Stimulated activated CD8-positive, alpha-beta memory T cell treated with anti-CD3 and anti-CD28 coated beads, Interleukin-4, amount 100 ng/mL, for 24 hours (primary cell): ENCODE measurements around the gene MRC2.

Experiments
- DNase-seq: peaks from one replicate; pipeline ENCODE4 v3.0.0-alpha.2; 2020; ENCODE audit warnings: low read depth

The MRC2 gene

GRCh38 chr17:62663304-62663703, 35.8 kb downstream of the MRC2 start:
- no peak for DNase-seq

GRCh38 chr17:62664336-62665120, 37.1 kb downstream of the MRC2 start:
- DNase-seq = no peak

- no peak for DNase-seq
These were observed 38.1 kb downstream of the MRC2 start for GRCh38 chr17:62665599-62665998.

- DNase-seq = no peak
These were observed 38.8 kb downstream of the MRC2 start for GRCh38 chr17:62666061-62666800.

- DNase-seq = no peak
These were observed 39.5 kb downstream of the MRC2 start for GRCh38 chr17:62666801-62667591.

- DNase-seq = no peak
These were observed 40.8 kb downstream of the MRC2 start for GRCh38 chr17:62668091-62668804.

- DNase-seq = no peak
These were observed 42.8 kb downstream of the MRC2 start for GRCh38 chr17:62670202-62670821.

- DNase-seq = no peak
These were observed 44.1 kb downstream of the MRC2 start for GRCh38 chr17:62671553-62671952.

- no peak for DNase-seq
These were observed 45.5 kb downstream of the MRC2 start for GRCh38 chr17:62672957-62673356.

- DNase-seq = no peak
These were observed 46.3 kb downstream of the MRC2 start for GRCh38 chr17:62673614-62674362.

- no peak for DNase-seq
These were observed 46.9 kb downstream of the MRC2 start for GRCh38 chr17:62674363-62674739.

GRCh38 chr17:62674841-62675240, 47.4 kb downstream of the MRC2 start:
- DNase-seq = no peak

- DNase-seq = no peak
These were observed 47.8 kb downstream of the MRC2 start for GRCh38 chr17:62675260-62675659.

- DNase-seq = no peak
These were observed 48.2 kb downstream of the MRC2 start for GRCh38 chr17:62675701-62676100.

- DNase-seq = no peak
These were observed 48.9 kb downstream of the MRC2 start for GRCh38 chr17:62676231-62676943.

GRCh38 chr17:62676952-62677596, 49.6 kb downstream of the MRC2 start:
- no peak for DNase-seq

- no peak for DNase-seq
These were observed 50.9 kb downstream of the MRC2 start for GRCh38 chr17:62678214-62678919.

- DNase-seq = no peak
These were observed 52.5 kb downstream of the MRC2 start for GRCh38 chr17:62679866-62680377.

GRCh38 chr17:62680541-62681052, 53.1 kb downstream of the MRC2 start:
- DNase-seq = no peak
